ENCODE data around the gene RNF149. TPM values are rescaled to one million over a fixed set of nuclear protein-coding genes. Genes with fewer than 3 reads are reported as not detected.
"Not testable (repeated sequence)": the region's sequence is repeated elsewhere in the genome, so short reads cannot be mapped to it uniquely, and the experiment has no call there.

The RNF149 gene
- total and polyA plus RNA-seq, 9 of the 15 experiments (the other 6 are each of a cell fraction or from before 2014, with no cell fraction given) = 9.0 to 31.5 (median 22.8) TPM

- TF ChIP-seq BRF1 (IDR thresholded peaks at IDR 0.05; ENCODE audit: borderline replicate concordance, extremely low read depth, insufficient read length) = no peak
- no peak for TF ChIP-seq ZFP1 (CRISPR knock-in tag; IDR thresholded peaks at IDR 0.05)
- no peak for TF ChIP-seq ZNF12 (CRISPR knock-in tag; IDR thresholded peaks at IDR 0.05)
- TF ChIP-seq ZBTB49 (CRISPR knock-in tag; IDR thresholded peaks at IDR 0.05; ENCODE audit: borderline replicate concordance) = no peak
- TF ChIP-seq ETS2 (tag; IDR thresholded peaks at IDR 0.05; ENCODE audit: borderline replicate concordance, poor library complexity, severe bottlenecking) = no peak
- TF ChIP-seq ZNF512 (tag; IDR thresholded peaks at IDR 0.05) = no peak
Measured at GRCh38 chr2:101241158-101241557, 67.3 kb downstream of the RNF149 start (continued).

GRCh38 chr2:101240694-101241093 is 67.8 kb downstream of the RNF149 start:
- POLR2A ChIA-PET = interaction anchor here (1.0 to 1.2 kb wide), 2 partner anchors 9 to 11 kb away, joined by 3 to 6 read pairs; no protein-coding TSS in a partner anchor
- H3K36me3 ChIP-seq (ENCODE audit: control insufficient read depth, insufficient read depth, low read length); DNase-seq (ENCODE audit: extremely low read depth in 1 of 4, low spot score in 3 of 4); H3K79me2 ChIP-seq (ENCODE audit: control insufficient read depth, insufficient read depth, low read length); CTCF ChIA-PET (ENCODE audit: low intra/inter-chr PET ratio); H3K9me3 ChIP-seq (replicated peaks; ENCODE audit: control insufficient read depth, insufficient read depth, low read depth, low read length); H3K9me1 ChIP-seq (ENCODE audit: control insufficient read depth, insufficient read depth, low read length); H3K27ac ChIP-seq (ENCODE audit: extremely low read depth, low read depth, low read length); H3K4me1 ChIP-seq (replicated peaks in 1 of 2; ENCODE audit: control insufficient read depth in 2 of 2, insufficient read depth in 2 of 2, low read length in 2 of 2); H3K27me3 ChIP-seq (ENCODE audit: control insufficient read depth in 2 of 2, insufficient read depth in 2 of 2, low read length in 2 of 2); H3K9ac ChIP-seq (ENCODE audit: insufficient read depth in 1 of 2, low read depth in 2 of 2, low read length in 2 of 2); H4K20me1 ChIP-seq (replicated peaks; ENCODE audit: control insufficient read depth, insufficient read depth, low read length); H3K4me2 ChIP-seq (ENCODE audit: insufficient read depth, low read length); H3K4me3 ChIP-seq; in situ Hi-C loops (cut with MboI); BruUV-seq (replicated peaks); FAIRE-seq; ATAC-seq: not testable (repeated sequence)
- intact Hi-C loops (cut with micrococcal nuclease) = loop anchor here (10.0 kb wide), 1 partner anchor 104 kb away; no protein-coding TSS in a partner anchor
- TF ChIP-seq MAFG (tag; conservative IDR thresholded peaks at IDR 0.05) = peak; percentile 31; the same call in 1 of the 2 replicates
- peak; percentile 23 to 54 (median 45); a peak in 4 of 6 replicates for TF ChIP-seq CTCF (IDR thresholded peaks at IDR 0.05 in 2 of 3, conservative IDR thresholded peaks at IDR 0.05 in 1 of 3; ENCODE audit: insufficient read depth in 2 of 3, low read depth in 1 of 3, low read length in 3 of 3)
- TF ChIP-seq RAD21 (CRISPR knock-in tag; conservative IDR thresholded peaks at IDR 0.05 in 1 of 2, IDR thresholded peaks at IDR 0.05 in 1 of 2) = peak in 1 of 2 experiments; percentile 62; a peak in 3 of 4 replicates
- 0 out of 2 replicates have a peak, but pooled peaks have one; percentile 14 for TF ChIP-seq C11orf30 (IDR thresholded peaks at IDR 0.05; ENCODE audit: low read depth)
- 0% methylated on average over 2 of the region's 2 CpGs for WGBS (ENCODE audit: insufficient coverage, low coverage, missing lambda C conversion rate)
- H2AFZ ChIP-seq (ENCODE audit: low read depth, low read length) = peak overlapping the region; percentile 66
